K562 (cell line): ENCODE data around the gene ERI2. TPM values are rescaled to one million over a fixed set of nuclear protein-coding genes. Genes with fewer than 3 reads are reported as not detected.

Experiments
- CBX1 ChIP-seq: sonication (generic); IDR thresholded peaks from 2 replicates; pipeline ENCODE4 v1.6.1; 2016; ENCODE audit warnings: antibody characterized with exemption, low read depth, mild to moderate bottlenecking
- CEBPB ChIP-seq: fragments of 450-650 bp; IDR thresholded peaks from 2 replicates; pipeline ENCODE4 v1.6.1; 2016; ENCODE audit warnings: missing genetic modification characterization, missing compliant biosample characterization
- CHD4 ChIP-seq: fragments of 200-600 bp; sonication (generic); IDR thresholded peaks from 3 replicates; pipeline ENCODE4 v1.6.1; 2012; ENCODE audit warnings: low read depth, mild to moderate bottlenecking, mixed read lengths, low read length, inconsistent platforms; ENCODE audit not compliant: insufficient read depth, insufficient replicate concordance, poor library complexity, severe bottlenecking
- FOSL1 ChIP-seq: fragments of 200-800 bp; sonication (Bioruptor generic); conservative IDR thresholded peaks from 2 replicates; pipeline ENCODE4 v1.6.1; 2016; ENCODE audit warnings: missing genetic modification characterization, missing compliant biosample characterization
- GATAD2B ChIP-seq: fragments of 450-650 bp; IDR thresholded peaks from 2 replicates; pipeline ENCODE4 v1.6.1; 2017; ENCODE audit warnings: mild to moderate bottlenecking, borderline replicate concordance
- GTF2E2 ChIP-seq: fragments of 200-800 bp; sonication (Bioruptor generic); IDR thresholded peaks from 2 replicates; pipeline ENCODE4 v1.6.1; 2016; ENCODE audit warnings: missing genetic modification characterization, missing compliant biosample characterization
- HDAC6 ChIP-seq: IDR thresholded peaks from 2 replicates; pipeline ENCODE4 v1.6.1; 2012; ENCODE audit warnings: low read depth, mild to moderate bottlenecking, control low read depth, inconsistent platforms, low read length, moderate library complexity
- LARP7 ChIP-seq: fragments of 450-650 bp; IDR thresholded peaks from 2 replicates; pipeline ENCODE4 v1.6.1; 2016
- NCOR1 ChIP-seq: fragments of 450-650 bp; IDR thresholded peaks from 2 replicates; pipeline ENCODE4 v1.6.1; 2016; ENCODE audit warnings: mild to moderate bottlenecking, moderate library complexity
- RBM17 ChIP-seq: fragments of 200-400 bp; formaldehyde crosslinking; IDR thresholded peaks from 2 replicates; pipeline ENCODE4 v1.6.1; 2017; ENCODE audit warnings: low read depth, mild to moderate bottlenecking, low read length, borderline replicate concordance
- SETDB1 ChIP-seq: IDR thresholded peaks from one replicate; pipeline ENCODE4 v1.6.1; 2012; ENCODE audit warnings: low read length, control low read depth, inconsistent platforms
- TEAD2 ChIP-seq: fragments of 450-650 bp; IDR thresholded peaks from 2 replicates; pipeline ENCODE4 v1.6.1; 2016; ENCODE audit warnings: missing genetic modification characterization, control low read depth, missing compliant biosample characterization
- TOE1 ChIP-seq, 2 experiments: fragments of 450-650 bp in 1 of 2; sonication (generic) in 1 of 2; formaldehyde crosslinking in 1 of 2; IDR thresholded peaks; 2 replicates each; pipeline versions ENCODE4 v1.7.1 to v1.8.0; 2016 to 2022; ENCODE audit warnings: borderline replicate concordance in 2 of 2, mild to moderate bottlenecking in 2 of 2, antibody characterized with exemption in 1 of 2, inconsistent platforms in 1 of 2, low read depth in 1 of 2, missing genetic modification reagents in 1 of 2, moderate library complexity in 1 of 2
- U2AF2 ChIP-seq: fragments of 200-400 bp; formaldehyde crosslinking; optimal IDR thresholded peaks from 2 replicates; pipeline ENCODE3; 2017; ENCODE audit warnings: low read depth, mild to moderate bottlenecking, low read length
- ZBTB34 ChIP-seq: fragments of 250-450 bp; sonication (Bioruptor Pico); IDR thresholded peaks from 2 replicates; pipeline ENCODE4 v1.8.0; 2021; ENCODE audit warnings: mild to moderate bottlenecking, moderate library complexity
- ZEB2 ChIP-seq: fragments of 450-650 bp; IDR thresholded peaks from 2 replicates; pipeline ENCODE4 v1.6.1; 2016
- ZNF280A ChIP-seq: fragments of 450-650 bp; IDR thresholded peaks from 2 replicates; pipeline ENCODE4 v1.6.1; 2018; ENCODE audit warnings: mild to moderate bottlenecking, low read depth; ENCODE audit not compliant: partially characterized antibody
- ZNF445 ChIP-seq: fragments of 250-450 bp; sonication (Bioruptor Pico); IDR thresholded peaks from 2 replicates; pipeline ENCODE4 v1.4.0; 2020; ENCODE audit warnings: low read depth, mild to moderate bottlenecking, moderate library complexity
- polyA plus RNA-seq, 8 experiments: library from polyadenylated mRNA; depleted of rRNA in 4 of 8; stranded (reverse) in 5 of 8; unstranded in 3 of 8; fragments of >200 nt; fragmentation: Nextera tagmentation in 2 of 8; fragmentation: Illumina TruSeq in 1 of 8; extraction: Ambion mirVana in 2 of 8; extraction: Trizol in 1 of 8; gene quantifications; 2 replicates each; pipeline versions ENCODE4 v1.2.1 to v1.2.3, GENCODE V29; 2011 to 2014; ENCODE audit warnings: inconsistent platforms in 1 of 8, missing spikeins in 1 of 8
- total RNA-seq, 7 experiments: library from RNA; depleted of rRNA in 6 of 7; stranded (reverse); fragments of >200 nt in 6 of 7; fragmentation: Illumina TruSeq in 2 of 7; extraction: Trizol in 2 of 7; gene quantifications; 2 replicates each; pipeline versions ENCODE4 v1.2.1 to v1.2.3, GENCODE V29; 2011 to 2021; ENCODE audit warnings: low replicate concordance in 1 of 7
- TF ChIP-seq, protein P1 (sequence below): fragments of 450-650 bp; conservative IDR thresholded peaks from 2 replicates; pipeline ENCODE4 v1.6.1; 2016; ENCODE audit warnings: missing genetic modification characterization, low read depth, mild to moderate bottlenecking, missing compliant biosample characterization, moderate library complexity

The ERI2 gene
- total and polyA plus RNA-seq, 9 of the 15 experiments (the other 6 are each of a cell fraction or from before 2014, with no cell fraction given), result 23.3 to 57.0 (median 48.1) TPM

DNA sequence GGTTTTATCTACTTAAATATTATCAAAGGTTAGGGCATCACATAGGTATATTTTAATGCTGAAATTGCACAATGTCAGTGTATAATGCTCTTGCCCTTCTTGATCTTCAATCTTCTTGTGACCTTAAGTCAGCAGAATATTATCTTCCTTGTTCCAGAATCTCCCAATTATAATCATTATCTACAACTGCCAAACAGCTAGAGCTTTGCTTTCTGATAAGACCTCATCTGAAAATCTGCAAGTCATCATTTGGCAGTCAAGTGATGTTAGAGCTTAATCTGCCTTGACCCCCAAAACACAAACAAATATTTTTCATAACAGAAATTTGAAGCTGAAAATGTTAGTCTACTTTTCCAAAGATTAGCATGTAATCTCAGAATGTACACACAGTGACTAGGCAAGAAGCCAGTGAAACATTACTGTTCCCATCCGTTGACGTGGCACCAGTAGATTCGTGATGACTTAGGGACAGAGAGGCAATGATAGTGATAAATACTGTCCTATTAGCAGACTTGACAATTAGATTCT, 19.8 kb upstream of the ERI2 start (continued):
- TF ChIP-seq ZNF280A, result no peak
- TF ChIP-seq ZEB2, result peak; percentile 33; the same call in 1 of the 2 replicates
- TF ChIP-seq ZNF445 (CRISPR knock-in tag), result no peak
- TF ChIP-seq ZBTB34 (CRISPR knock-in tag), result no peak
- no peak for TF ChIP-seq LARP7
- peak; percentile 88 for TF ChIP-seq CEBPB (tag)
- TF ChIP-seq GTF2E2, result 0 out of 2 replicates have a peak, but pooled peaks have one; percentile 24
- TF ChIP-seq, protein P1, sequence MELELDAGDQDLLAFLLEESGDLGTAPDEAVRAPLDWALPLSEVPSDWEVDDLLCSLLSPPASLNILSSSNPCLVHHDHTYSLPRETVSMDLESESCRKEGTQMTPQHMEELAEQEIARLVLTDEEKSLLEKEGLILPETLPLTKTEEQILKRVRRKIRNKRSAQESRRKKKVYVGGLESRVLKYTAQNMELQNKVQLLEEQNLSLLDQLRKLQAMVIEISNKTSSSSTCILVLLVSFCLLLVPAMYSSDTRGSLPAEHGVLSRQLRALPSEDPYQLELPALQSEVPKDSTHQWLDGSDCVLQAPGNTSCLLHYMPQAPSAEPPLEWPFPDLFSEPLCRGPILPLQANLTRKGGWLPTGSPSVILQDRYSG, result no peak
- no peak for TF ChIP-seq SETDB1
- no peak; the same call in 1 of the 2 replicates for TF ChIP-seq TOE1 (IDR thresholded peaks at IDR 0.05; ENCODE audit: borderline replicate concordance)
- no peak for TF ChIP-seq TOE1 (CRISPR knock-in tag; IDR thresholded peaks at IDR 0.05; ENCODE audit: borderline replicate concordance, low read depth)
- TF ChIP-seq HDAC6, result no peak
- TF ChIP-seq U2AF2, result no peak
- peak; percentile 76; the same call in 1 of the 2 replicates for TF ChIP-seq GATAD2B
- TF ChIP-seq TEAD2 (tag), result no peak
- TF ChIP-seq FOSL1 (tag), result peak; percentile 93
- TF ChIP-seq NCOR1, result peak; percentile 87
- no peak for TF ChIP-seq CHD4
- TF ChIP-seq RBM17, result no peak
- TF ChIP-seq CBX1, result no peak
